GM19328 (cell line): Measurements from ENCODE around the gene ITIH6.
"Not testable (repeated sequence)": the region's sequence is repeated elsewhere in the genome, so short reads cannot be mapped to it uniquely, and the experiment has no call there.

Experiments
- ATAC-seq: cut with Tn5 transposase; IDR thresholded peaks from one replicate; pipeline ENCODE4 v1.9.1; 2021; ENCODE audit warnings: mild to moderate bottlenecking, moderate library complexity; ENCODE audit not compliant: unreplicated experiment

The ITIH6 gene

DNA sequence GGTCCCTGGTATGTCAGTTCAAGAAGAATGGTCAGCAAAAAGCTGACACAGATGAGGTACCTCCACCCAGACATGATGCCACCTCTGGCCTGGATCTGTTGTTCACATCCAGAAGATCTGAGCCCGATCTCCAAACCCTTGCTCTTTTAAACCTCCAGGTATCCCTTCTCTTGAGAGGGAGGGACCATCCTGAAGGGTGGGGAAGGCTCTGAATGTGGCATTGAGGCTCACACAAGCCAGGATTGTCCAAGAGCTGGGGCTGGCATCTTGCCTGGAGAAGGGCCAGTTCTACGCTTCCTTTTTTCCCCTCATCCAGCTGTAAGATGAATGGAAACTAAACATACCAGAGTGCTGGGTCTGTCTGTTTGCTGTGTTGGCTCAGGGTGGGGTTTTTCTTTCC lies at the start of gene ITIH6:
Gene ITIH6, minus strand, starts transcription at position 119 of the 400 bp plus-strand sequence. Its CDS starts 45 bp downstream, at position 74.
- ATAC-seq, result no peak

GRCh38 chrX:54847700-54848099 lies 49.6 kb upstream of the ITIH6 start:
- ATAC-seq, result not testable (repeated sequence)

- no peak for ATAC-seq
Measured at GRCh38 chrX:54843050-54843449, 45.0 kb upstream of the ITIH6 start.

- no peak for ATAC-seq
Measured at GRCh38 chrX:54842607-54843006, 44.6 kb upstream of the ITIH6 start.

DNA sequence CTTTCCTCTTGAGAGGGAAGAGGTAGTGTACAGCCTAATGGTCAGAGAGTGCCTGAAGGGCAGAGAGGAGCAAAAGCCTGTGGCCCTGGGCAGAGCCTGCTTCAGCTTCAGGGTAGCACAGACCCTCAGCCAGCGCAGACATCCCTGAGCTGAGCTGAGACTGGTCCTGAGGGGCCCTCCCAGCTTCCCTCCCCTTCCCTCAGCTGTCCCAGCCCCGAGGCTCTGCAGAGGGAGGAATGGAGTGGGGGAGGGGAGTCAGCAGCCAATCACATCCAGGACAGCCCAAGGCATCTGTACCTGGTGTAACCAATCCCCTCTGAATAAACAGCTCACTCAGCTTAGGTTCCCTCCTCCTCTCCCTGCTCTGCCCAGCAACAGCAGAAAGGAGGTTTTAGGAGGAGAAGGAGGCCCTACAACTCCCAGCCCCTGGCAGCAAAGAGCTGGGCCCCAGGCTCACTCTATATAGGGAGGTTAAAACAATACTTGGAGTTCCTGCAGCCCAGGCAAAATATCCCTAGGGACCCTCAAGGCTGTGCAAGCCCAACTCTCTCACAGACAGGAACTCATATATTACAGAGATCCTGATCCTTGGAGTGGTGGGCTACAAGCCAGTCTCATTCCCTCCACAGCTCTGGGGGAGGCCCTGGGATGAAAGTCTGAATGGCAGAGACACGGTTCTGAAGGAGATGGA lies 43.3 kb upstream of the ITIH6 start:
- ATAC-seq, result not testable (repeated sequence)

DNA sequence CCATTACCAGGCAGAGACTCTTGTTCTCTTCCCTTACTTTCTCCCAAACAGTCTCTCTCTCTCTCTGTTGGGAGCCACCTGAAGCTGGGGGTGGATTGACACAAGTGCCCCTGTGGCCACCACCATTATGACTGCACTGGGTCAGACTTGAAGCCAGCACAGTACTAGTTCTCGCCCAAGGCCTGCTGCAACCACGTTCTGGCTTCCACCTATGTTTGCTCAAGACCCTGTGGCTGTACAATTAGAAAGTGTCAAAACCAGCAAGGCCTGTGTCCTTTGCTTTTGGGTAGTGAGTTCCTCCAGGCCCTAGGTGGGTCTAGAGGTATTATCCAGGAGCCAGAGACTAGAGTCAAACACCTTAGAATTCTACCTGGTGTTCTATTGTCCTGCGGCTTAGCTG lies 40.5 kb upstream of the ITIH6 start:
- ATAC-seq, result no peak

DNA sequence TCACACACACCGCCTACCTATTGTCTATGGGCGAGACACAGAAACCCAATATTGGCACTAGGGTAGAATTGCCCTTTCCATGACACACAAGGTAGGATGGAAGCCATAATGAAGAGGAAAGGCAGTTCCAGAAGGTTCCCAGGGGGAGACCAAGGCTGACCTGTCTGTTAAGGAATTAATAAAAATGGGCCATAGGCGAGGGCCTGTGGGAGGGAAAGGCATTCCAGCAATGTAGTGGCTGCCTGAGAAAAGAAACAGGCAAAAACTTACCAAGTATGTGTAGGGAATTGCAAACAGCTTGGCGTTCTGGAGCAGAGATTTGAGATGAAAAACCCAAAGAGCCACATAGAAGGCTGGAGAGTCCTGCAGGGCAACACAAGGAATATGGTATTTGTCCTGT lies 28.5 kb upstream of the ITIH6 start:
- no peak for ATAC-seq

DNA sequence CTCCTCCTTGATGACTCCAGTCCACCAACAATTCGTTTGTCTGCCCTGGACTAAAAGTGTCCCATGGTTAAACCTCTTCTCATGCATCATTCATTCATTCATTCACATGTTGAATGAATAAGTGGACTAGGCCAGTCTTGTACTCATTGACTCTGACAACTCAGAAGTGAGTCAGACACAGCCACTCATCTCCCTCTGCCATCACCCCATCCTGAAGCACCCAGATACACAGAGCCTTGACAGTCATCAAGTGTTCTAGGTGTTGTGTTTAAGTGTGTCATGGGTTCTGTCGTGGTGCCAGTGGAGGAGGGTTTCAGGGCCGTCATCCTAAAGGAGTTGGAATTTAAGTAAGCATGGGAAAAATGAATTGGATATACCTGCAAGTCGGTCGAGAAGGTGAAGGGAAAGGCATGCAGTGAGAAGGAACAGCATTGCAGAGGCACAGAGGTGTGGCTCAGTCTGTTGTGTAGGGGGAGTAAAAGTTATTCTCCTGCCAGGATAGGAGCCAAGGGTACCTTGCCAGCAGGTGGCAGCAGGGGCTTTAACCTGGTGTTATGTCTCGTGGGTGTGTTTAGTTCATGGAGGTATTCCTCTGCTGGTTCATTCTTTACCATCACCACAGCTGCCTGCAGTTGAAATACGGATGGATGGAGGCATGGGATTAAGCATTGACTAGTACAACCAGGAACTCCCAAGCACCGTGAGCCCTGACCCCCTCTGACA lies 27.8 kb upstream of the ITIH6 start:
- ATAC-seq, result no peak

DNA sequence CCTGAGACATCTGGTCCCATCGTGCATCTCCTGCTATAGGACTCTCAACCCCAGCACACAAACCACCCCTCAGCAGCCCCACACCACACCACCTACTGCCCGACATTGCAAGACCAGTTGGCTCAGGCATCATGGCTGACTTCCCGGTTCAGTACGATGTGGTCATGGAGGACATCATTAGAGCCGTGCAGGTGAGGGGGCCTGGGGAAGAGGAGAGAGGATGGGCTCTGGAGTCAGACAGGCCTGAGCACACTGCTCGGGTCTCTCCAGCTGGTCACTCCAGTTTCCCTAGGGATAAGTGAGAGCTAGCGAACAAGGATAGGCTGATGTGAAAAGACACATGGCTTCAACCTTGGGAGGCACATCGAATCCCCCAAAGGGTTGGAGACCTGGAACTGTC lies 26.7 kb upstream of the ITIH6 start:
- no peak for ATAC-seq

GRCh38 chrX:54824195-54824594 lies 26.1 kb upstream of the ITIH6 start:
- ATAC-seq, result no peak

- no peak for ATAC-seq
Measured at GRCh38 chrX:54821310-54821709, 23.3 kb upstream of the ITIH6 start.

DNA sequence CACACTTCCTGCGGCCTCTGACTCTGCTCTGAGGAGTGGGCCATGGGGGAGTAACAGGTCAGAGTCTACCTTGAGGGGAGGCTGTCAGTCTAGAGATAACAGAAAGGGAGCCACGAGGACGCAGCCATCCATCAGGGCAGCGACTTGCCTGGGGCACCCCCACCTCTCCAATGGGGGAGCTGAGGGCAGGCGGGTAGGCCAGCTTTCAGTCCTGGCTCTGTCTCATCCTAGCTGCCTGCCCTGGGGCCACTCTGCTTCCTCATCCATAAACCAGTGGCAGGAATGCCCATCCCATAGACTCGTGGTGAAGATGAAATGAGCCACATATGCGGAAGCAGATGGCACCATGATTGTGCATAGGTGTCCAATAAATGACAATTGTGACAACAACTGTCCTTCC lies 22.7 kb upstream of the ITIH6 start:
- ATAC-seq, result no peak

- ATAC-seq, result no peak
Measured at GRCh38 chrX:54819201-54819600, 21.1 kb upstream of the ITIH6 start.

- no peak for ATAC-seq
Measured at GRCh38 chrX:54818221-54818620, 20.2 kb upstream of the ITIH6 start.

GRCh38 chrX:54817220-54817820 lies 19.3 kb upstream of the ITIH6 start:
- no peak for ATAC-seq

DNA sequence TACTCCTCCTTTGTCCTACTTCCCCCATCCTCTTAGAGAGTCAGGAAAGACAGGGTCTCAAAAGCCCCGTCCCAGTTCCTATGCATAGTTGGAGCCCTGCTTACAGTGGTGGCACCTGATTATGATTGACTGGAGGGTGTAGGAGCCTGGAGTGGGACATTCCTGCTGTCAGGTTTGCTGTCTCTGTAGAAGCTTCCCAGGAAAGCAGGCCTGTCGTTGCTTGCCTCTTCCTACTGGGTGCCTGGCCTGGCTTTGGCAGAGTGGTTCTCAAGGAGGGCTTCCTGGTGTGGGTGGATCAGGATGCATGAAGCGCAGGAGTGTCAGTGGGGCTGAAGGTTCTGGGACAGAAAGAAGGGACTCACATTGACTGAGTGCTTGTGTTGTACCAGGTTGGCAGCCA lies 14.3 kb upstream of the ITIH6 start:
- no peak for ATAC-seq

- no peak for ATAC-seq
Measured at GRCh38 chrX:54811301-54811885, 13.3 kb upstream of the ITIH6 start.

GRCh38 chrX:54810532-54810931 lies 12.5 kb upstream of the ITIH6 start:
- no peak for ATAC-seq

DNA sequence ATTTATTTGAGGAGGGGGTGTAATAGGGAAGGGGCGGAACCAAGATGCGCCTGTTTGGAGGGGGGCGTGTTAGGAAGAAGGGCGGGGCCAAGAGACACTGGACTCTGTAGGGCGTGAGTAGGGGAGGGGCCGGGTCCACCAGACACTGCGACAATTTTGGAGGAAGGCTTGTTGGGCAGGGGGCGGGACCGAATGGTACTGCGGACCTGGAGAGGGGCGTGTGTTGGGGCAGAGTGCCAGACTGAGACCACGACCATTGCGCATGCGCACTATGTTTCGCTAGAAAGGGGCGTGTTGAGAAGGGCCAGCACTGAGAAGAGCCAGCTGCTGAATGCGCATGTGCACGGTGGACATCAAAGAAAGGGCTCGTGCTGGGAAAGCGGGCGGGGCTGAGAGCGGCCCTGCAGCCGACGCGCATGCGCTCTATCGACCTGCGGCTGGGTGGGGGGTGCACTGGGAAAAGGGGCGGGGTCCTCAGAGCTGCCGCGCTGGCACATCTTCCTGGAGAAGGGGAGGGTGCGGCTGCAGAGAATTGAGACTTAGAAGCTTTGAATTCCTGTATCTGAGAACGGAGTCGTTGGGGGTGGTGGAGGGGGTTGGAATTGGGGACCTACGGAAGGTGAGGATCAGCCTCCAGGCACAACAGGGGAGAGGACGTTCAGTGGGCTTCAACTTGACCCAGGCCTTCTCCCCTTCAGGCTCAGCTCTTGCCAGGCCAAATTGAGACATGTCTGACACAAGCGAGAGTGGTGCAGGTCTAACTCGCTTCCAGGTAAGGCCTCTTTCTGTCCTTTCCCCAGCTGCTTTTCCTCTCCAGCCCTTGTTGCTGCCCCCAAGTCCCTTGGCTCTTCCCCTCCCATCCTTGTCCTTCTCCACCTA lies 10.8 kb upstream of the ITIH6 start:
- peak; percentile 75 for ATAC-seq

DNA sequence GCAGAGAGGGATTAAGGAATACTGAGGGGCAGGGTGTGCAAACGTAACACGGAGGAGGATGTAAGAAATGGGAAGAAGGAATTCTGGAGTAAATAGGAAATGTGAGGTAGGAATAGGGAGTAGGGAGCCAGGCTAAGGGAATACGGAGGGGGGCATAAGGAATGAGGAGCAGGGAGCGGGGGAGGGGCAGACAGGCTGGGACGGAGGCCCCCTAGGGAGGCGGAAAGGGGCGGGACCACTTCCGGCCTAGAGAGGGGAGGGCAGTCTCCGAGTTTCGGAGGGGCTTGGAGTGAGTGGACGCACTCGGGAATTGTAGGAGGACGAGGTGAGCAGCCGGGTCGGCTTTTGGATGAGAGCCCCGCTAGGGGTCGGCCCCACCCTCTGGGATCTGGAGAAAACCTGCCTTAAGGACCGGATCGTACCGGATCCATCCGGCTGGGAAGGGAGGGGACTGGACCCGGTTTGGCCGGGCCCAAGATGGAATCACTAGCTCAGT lies 10.1 kb upstream of the ITIH6 start:
- ATAC-seq, result peak; percentile 21
